8988T (cell line): ENCODE results near the gene PDE11A.
A peak's percentile ranks its signal among the peaks of the same experiment; 100 is the strongest.
"Not testable (repeated sequence)": the region's sequence is repeated elsewhere in the genome, so short reads cannot be mapped to it uniquely, and the experiment has no call there.

ENCODE experiments used
- DNase-seq: peaks from one replicate; pipeline ENCODE4 v3.0.0; 2011

The PDE11A gene

DNA sequence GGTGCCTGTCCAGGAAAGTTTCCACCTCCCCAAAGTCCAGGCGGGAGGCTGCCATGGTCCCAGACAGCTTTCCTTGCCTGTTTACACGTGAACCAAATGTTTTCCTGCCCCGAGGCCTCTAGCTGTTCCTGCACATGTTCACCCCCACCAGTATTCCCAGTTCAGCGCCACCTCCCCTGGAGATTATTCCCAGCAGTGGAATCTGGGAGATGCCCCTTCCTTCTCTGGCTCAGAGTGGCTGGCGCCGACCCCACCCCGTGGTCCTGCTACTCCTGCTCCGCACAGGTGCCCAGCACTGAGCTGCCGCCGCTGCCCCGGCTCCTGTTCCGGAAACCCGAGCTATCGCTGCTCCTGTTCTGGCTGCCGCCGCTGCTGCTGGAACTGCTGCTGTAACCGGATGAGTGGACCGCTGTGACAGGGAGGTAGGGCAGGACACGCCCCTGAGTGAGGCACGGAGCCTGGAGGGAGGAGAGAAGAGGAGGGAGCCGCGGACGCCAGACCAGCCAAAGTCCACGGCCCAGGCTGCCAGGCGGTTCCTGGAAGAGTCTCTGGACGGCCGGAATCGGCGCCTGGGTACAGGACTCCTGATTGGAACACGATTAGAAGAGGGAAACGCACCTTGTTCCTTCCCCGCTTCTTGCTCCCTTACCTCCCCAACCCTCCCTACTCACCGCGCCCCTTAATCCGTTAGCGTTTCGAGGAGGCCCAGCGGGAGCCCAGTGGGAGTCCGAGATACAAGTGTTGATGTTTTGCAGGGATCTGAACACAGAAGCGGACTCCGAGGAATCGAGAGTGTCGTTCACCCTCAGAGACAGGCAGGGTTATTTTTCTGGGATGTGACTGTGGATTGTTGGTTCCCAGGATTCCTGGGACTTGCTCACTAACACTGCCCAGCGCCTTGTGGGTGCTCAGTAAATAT is at the start of gene PDE11A:
Gene PDE11A, minus strand, starts transcription at position 395 of the 919 bp plus-strand sequence. Its CDS starts 340 bp downstream, at position 55.
- DNase-seq = peak; percentile 37

GRCh38 chr2:178119179-178119922 is 46.8 kb upstream of the PDE11A start:
- no peak for DNase-seq

- no peak for DNase-seq
Observed at GRCh38 chr2:178117725-178118124, 45.1 kb upstream of the PDE11A start.

- no peak for DNase-seq
Observed at GRCh38 chr2:178115271-178115670, 42.7 kb upstream of the PDE11A start.

DNA sequence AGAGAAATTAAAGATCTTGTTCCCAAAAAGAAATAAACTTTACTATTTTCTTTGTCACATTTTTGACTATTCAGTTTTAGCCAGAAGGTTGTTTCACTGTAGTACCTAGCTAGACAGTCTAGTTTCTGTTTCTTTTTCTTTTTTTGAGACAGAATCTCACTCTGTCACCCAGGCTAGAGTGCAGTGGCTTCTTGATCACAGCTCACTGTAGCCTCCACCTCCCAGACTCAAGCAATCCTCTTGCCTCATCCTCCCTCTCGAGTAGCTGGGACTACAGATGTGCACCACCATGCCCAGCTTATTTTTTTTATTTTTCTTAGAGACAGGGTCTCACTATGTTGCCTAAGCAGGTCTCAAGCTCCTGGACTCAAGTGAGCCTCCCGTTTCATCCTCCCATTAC is 41.9 kb upstream of the PDE11A start:
- DNase-seq = no peak

DNA sequence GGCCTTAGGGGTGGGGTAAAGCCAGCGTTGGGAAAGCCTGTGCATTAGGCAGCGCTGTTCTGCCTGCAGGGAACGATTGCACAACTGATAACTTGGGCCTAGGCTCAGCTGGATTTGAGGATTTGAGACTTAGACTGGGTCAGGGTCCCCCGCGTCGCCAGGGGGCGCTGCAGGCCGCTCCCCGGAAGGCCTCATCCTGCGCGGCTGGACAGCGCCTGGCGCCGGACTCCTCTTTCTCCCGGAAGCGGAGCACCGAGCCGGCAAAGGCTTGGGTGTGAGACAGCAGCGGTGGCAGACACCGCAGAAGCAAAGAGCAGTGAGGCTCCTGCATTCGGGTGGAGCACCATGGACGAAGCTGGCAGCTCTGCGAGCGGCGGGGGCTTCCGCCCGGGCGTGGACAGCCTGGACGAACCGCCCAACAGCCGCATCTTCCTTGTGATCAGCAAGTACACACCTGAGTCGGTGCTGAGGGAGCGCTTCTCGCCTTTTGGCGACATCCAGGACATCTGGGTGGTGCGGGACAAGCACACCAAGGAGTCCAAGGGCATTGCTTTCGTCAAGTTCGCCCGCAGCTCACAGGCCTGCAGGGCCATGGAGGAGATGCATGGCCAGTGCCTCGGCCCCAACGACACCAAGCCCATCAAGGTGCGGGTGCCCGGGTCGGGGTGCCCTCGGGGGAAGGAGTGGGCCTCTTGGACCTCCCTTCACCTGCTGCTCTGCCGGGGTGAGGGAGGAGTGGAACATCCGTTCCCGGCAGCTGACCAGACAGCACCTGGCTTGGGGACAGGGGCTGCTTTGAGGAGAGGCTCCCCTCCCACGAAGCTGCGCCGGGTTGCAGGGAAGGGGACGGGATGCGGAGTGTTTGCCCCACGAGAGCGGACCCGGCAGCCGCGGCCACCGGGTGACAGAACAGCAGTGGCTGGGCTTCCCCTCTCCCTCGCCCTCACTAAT is 39.9 kb upstream of the PDE11A start, which contains the start of gene RBM45:
Gene RBM45, plus strand, starts transcription at position 236 of the 951 bp plus-strand sequence. Its CDS starts 110 bp downstream, at position 346.
- DNase-seq = peak; percentile 73

GRCh38 chr2:178111743-178112142 is 39.2 kb upstream of the PDE11A start:
- DNase-seq = no peak

GRCh38 chr2:178110681-178111080 is 38.1 kb upstream of the PDE11A start:
- no peak for DNase-seq

GRCh38 chr2:178109813-178110212 is 37.2 kb upstream of the PDE11A start:
- peak; percentile 22 for DNase-seq

GRCh38 chr2:178108176-178108575 is 35.6 kb upstream of the PDE11A start:
- no peak for DNase-seq

- DNase-seq = no peak
Observed at GRCh38 chr2:178106053-178106452, 33.5 kb upstream of the PDE11A start.

DNA sequence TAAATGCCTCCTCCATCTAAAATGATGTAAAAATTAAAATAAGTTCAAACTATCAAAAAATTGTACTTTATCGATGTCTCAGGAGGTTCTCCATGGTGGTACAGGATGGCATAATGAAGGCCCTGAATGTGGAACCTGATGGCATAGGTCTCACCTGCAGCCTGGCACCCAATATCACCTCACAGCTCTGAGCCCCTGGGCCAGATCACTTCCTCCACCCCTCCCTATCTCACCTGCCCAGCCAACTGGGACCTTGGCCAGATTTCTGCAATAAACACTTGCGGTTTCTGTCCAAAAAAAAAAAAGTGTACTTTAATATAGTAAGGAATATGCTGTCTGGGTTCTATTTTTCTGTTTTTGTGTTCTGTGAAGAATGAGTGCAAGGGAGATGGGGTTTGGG is 33.0 kb upstream of the PDE11A start:
- DNase-seq = no peak

DNA sequence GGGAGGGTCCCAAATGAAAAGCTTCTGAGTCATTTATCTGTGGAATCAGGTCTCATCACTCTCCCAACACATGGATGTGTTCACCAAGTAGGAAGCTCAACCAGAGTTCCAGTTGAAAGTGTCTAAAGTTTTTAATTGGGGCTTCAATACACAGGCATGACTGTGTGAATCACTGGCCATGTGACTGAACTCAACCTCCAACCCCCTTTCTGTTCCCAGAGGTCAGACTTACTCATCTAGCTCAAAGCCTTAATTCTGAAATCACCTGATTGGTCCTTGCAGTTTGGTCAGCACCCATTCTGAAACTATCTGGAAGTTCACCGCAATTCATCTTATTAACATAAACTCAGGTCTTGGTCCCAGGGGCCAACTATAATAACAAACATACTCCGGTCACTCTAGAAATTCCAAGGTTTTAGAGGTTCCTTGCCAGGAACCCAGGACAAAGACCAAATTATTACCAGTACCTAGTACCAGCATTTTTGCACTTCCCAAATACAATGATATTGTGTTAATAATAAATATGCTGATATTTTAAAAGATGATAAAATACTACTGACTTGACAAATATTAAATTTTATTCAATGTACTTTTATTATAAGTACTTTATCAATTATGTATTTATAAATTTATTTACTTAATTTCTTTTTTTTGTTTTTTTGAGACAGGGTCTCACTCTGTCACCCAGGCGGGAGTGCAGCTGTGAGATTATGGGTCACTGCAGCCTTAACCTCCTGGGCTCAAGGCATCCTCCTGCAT is 28.9 kb upstream of the PDE11A start:
- DNase-seq = no peak

GRCh38 chr2:178093471-178093870 is 20.9 kb upstream of the PDE11A start:
- no peak for DNase-seq

GRCh38 chr2:178088774-178089270 is 16.2 kb upstream of the PDE11A start:
- no peak for DNase-seq

GRCh38 chr2:178084273-178084672 is 11.7 kb upstream of the PDE11A start:
- DNase-seq = no peak

DNA sequence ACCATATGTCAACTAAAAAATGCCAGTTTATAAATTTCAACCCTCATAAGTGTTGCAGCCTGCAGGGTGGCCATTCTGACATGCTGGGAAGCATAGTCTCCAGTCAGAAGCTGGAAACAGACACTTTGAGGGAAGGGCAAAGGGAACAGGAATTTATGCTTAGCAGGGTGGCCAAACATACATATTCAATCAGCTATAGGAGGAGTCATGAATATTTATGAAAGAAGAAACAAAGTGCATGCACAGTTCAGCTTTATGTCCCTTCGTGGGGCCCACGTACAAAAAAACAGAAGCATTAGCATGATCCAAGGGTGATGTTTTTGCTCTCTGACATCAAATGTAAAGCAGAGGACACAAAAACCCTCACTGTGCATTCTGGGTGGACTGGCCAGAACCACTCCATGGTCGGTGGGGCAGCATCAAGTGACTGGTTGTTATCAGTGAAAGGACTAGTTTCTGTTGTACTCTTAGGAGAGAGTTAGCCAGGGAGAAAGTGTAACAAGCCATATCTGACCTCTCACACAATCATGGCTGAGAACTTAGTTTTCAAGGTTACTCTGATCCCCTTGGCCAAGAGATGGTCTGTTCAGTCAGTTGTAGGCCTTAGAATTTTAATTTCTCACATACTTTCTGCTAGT is 9.9 kb upstream of the PDE11A start:
- DNase-seq = no peak

- not testable (repeated sequence) for DNase-seq
Observed at GRCh38 chr2:178079279-178079678, 6.7 kb upstream of the PDE11A start.

DNA sequence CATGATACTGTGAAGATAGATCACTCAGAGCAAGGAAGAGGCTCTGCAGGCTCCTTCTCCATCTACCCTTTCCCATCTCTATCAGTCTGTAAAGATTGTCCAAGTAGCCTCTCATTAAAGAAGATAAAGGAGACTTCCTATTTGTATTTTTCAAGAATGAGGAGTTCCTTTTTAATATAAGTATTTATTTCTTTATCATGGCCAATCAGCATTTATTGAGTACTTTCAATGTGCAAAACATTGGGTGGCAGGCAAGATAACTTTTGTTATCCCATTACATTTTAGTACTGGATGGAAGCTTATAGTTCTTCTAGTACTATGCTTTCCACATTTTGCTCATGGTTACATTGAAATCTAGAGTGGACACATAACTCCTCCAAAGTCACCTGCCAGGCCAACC is 3.6 kb upstream of the PDE11A start:
- DNase-seq = no peak

DNA sequence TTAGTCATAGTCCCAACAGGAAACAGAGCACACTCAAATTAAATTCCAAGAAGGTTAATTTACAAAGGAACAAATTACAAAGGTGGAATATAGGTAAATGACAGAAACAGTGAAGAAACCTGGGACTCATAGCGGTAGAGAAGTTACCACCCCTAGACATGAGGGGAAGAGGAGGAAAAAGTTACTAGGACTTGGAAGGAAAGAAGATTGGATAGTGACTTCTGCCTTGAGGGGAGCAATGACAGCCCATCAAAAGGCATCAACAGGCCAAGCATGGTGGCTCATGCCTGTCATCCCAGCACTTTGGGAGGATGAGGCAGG is 2.4 kb upstream of the PDE11A start:
- no peak for DNase-seq
